Transverse colon (tissue), 4 donors: Measurements from ENCODE around the gene OR6K6. TPM values are rescaled to one million over a fixed set of nuclear protein-coding genes. Genes with fewer than 3 reads are reported as not detected.

Source experiments
- DNase-seq: peaks from one replicate; pipeline ENCODE4 v3.0.0-alpha.2; 2019
- H3K27ac ChIP-seq, 4 donors: fragments of 200-600 bp; sonication (generic); 2 replicates each; pipeline ENCODE4 v1.5.1; 2016 to 2018; ENCODE audit warnings: inconsistent platforms in 4 of 4
- H3K27me3 ChIP-seq: fragments of 200-600 bp; sonication (generic); 2 replicates; pipeline ENCODE4 v1.5.1; 2017; ENCODE audit warnings: inconsistent platforms
- H3K36me3 ChIP-seq, 4 donors: fragments of 200-600 bp; sonication (generic); 2 replicates each; pipeline ENCODE4 v1.5.1; 2017 to 2019; ENCODE audit warnings: inconsistent platforms in 4 of 4
- H3K4me1 ChIP-seq, 4 donors: fragments of 200-600 bp; sonication (generic); 2 replicates each; pipeline ENCODE4 v1.5.1; 2017 to 2020; ENCODE audit warnings: inconsistent platforms in 4 of 4
- H3K4me3 ChIP-seq, 4 donors: fragments of 200-600 bp; sonication (generic); 1 replicate in 1 of 4; 2 replicates in 3 of 4; pipeline versions ENCODE4 v1.5.1 to v1.6.1; 2017 to 2019; ENCODE audit warnings: inconsistent platforms in 4 of 4
- H3K9me3 ChIP-seq, 2 donors: fragments of 200-600 bp; sonication (generic); 2 replicates each; pipeline ENCODE4 v1.5.1; 2017 to 2019; ENCODE audit warnings: inconsistent platforms in 2 of 2
- EP300 ChIP-seq: sonication (generic); formaldehyde crosslinking; IDR thresholded peaks from one replicate; pipeline ENCODE4 v1.6.1; 2017; ENCODE audit warnings: antibody characterized with exemption, low read depth
- POLR2A ChIP-seq: fragments of 450-650 bp; IDR thresholded peaks from one replicate; pipeline ENCODE4 v1.6.1; 2016; ENCODE audit warnings: antibody characterized with exemption, mild to moderate bottlenecking, moderate library complexity
- POLR2AphosphoS5 ChIP-seq, 3 donors: sonication (generic); formaldehyde crosslinking; IDR thresholded peaks; one replicate each; pipeline ENCODE4 v1.6.1; 2016; ENCODE audit warnings: antibody characterized with exemption in 3 of 3
- WGBS, 2 donors: methylation state at CpG; one replicate each; pipeline ENCODE4 v1.1.5; 2018; ENCODE audit warnings: low coverage in 1 of 2; 5-methylcytosine and 5-hydroxymethylcytosine counted together
- in situ Hi-C, 4 donors: fragments of 200-750 bp; cut with MboI; loops; one replicate each; pipeline versions ENCODE4 v1.15.0 to v1.15.1; 2017; ENCODE audit warnings: low sequenced_read_pairs in 3 of 4, low pct_ligation_motif_present in 1 of 4, low pct_unique_long_range_greater_than_20kb in 1 of 4
- intact Hi-C: fragments of 100-400 bp; cut with DNase I; formaldehyde crosslinking; loops from one replicate; pipeline ENCODE4 v1.15.1; 2023; ENCODE audit warnings: low total_unique reads
- total RNA-seq, 4 donors: library from RNA; depleted of rRNA; stranded (reverse); fragments of >200 nt; gene quantifications; one replicate each; pipeline ENCODE4 v1.1.0, GENCODE V29; 2016
- TF ChIP-seq, protein P1 (sequence below), 5 experiments: fragments of 200-600 bp in 3 of 5; fragments of 450-650 bp in 2 of 5; sonication (generic) in 3 of 5; IDR thresholded peaks; 1 replicate in 2 of 5; 2 replicates in 3 of 5; pipeline ENCODE4 v1.5.1; 2016 to 2017; ENCODE audit warnings: antibody characterized with exemption in 5 of 5, inconsistent platforms in 3 of 5, mild to moderate bottlenecking in 2 of 5, moderate library complexity in 1 of 5

Gene OR6K6
- total RNA-seq, 4 donors from 2014 or later, result not detected

DNA sequence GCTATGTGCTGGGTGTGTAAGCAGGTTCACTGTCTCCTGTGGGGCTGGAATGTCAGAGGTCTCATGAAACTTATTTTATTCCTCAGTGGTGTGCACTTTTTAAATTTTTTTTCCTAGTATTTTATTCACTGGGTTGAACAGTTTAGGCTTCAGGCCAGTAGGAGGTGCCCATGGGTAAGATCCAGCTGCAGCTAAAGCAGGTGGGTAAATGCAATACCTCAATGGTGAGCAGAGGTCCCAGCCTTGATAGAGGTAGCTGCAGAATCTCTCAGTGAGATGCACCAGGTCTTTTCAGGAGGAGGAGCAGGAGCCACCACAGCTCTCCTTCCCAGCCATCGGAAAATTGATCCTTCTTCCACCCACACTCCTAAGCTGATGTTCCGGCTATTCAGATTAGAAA, 39.1 kb downstream of the OR6K6 start:
- H3K9me3 ChIP-seq, result no peaks in the 10 kb centered on the region
- in situ Hi-C loops, result no loop called here
- intact Hi-C loops, result no loop called here
- DNase-seq, result no peak
- no peaks in the 10 kb centered on the region for H3K36me3 ChIP-seq
- 92% methylated on average over 2 of the region's 2 CpGs; no CpG with 5 or more reads in 1 of the 2 donors for WGBS, 2 donors
- no peaks in the 10 kb centered on the region for H3K4me1 ChIP-seq
- H3K4me3 ChIP-seq, result no peak overlapping the region
- TF ChIP-seq EP300, result no peak
- no peak for TF ChIP-seq POLR2AphosphoS5 (IDR thresholded peaks at IDR 0.05)
- TF ChIP-seq, protein P1, sequence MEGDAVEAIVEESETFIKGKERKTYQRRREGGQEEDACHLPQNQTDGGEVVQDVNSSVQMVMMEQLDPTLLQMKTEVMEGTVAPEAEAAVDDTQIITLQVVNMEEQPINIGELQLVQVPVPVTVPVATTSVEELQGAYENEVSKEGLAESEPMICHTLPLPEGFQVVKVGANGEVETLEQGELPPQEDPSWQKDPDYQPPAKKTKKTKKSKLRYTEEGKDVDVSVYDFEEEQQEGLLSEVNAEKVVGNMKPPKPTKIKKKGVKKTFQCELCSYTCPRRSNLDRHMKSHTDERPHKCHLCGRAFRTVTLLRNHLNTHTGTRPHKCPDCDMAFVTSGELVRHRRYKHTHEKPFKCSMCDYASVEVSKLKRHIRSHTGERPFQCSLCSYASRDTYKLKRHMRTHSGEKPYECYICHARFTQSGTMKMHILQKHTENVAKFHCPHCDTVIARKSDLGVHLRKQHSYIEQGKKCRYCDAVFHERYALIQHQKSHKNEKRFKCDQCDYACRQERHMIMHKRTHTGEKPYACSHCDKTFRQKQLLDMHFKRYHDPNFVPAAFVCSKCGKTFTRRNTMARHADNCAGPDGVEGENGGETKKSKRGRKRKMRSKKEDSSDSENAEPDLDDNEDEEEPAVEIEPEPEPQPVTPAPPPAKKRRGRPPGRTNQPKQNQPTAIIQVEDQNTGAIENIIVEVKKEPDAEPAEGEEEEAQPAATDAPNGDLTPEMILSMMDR (IDR thresholded peaks at IDR 0.05), result no peak
- no peak for TF ChIP-seq POLR2A
- no peak overlapping the region for H3K27ac ChIP-seq
- H3K27me3 ChIP-seq, result no peaks in the 10 kb centered on the region

DNA sequence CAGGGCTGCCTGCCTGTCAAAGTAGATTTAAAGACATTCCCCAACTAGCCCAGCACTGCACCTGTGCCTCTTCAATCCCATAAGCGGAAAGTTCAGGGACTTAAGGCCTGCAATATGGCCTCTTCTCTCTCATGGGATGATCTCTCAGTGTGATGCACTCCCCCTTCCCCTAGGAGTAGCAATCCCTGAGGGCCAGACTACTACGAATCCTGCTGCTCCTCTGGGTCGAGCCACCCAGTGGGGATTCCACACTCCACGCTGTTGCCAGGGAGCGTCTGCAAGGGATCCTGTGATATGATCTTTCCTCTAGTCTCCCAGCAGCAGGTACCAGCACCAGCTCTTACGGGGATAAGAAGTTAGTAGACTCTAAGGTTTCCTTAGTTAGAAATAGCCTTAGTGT, 39.7 kb downstream of the OR6K6 start:
- no peaks in the 10 kb centered on the region for H3K36me3 ChIP-seq
- DNase-seq, result no peak
- TF ChIP-seq POLR2A, result no peak
- WGBS, 2 donors, result 70 to 89% methylated on average over 5 to 6 of the region's 6 CpGs
- no peaks in the 10 kb centered on the region for H3K4me1 ChIP-seq
- no peaks in the 10 kb centered on the region for H3K27me3 ChIP-seq
- in situ Hi-C loops, result no loop called here
- H3K27ac ChIP-seq, result no peak overlapping the region
- no peaks in the 10 kb centered on the region for H3K9me3 ChIP-seq
- H3K4me3 ChIP-seq, result no peak overlapping the region
- intact Hi-C loops, result no loop called here

DNA sequence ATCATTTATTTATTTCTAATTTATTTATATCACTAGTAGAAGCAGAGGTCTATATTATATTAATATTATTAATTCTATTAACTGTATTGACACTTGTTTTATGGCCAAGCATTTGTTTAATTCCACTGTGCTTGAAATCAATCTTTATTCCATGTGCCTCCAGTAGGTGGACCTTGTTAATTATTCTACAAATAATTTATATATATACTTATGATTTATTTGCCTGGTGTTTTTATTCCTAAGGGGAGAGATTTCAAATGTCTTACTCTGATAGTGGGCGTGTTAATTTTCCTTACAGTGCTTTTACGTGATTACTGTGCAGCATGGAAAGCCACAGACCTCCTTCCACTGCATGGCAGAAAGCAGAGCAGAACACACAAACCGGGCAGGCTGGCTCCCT, 44.0 kb downstream of the OR6K6 start:
- in situ Hi-C loops (no loop called here), intact Hi-C loops (no loop called here)
- 67 to 78% methylated on average over 3 of the region's 3 CpGs for WGBS, 2 donors
- Histone ChIP-seq H3K4me1 (no peaks in the 10 kb centered on the region), H3K27me3 (no peaks in the 10 kb centered on the region), H3K9me3 (no peaks in the 10 kb centered on the region), H3K4me3 (no peak overlapping the region), H3K27ac (no peak overlapping the region), H3K36me3 (no peaks in the 10 kb centered on the region)
- TF ChIP-seq, protein P1 (IDR thresholded peaks at IDR 0.05), result no peak
- no peak for TF ChIP-seq POLR2AphosphoS5 (IDR thresholded peaks at IDR 0.05)
- no peak for TF ChIP-seq POLR2A
- no peak for TF ChIP-seq EP300
- DNase-seq, result no peak

DNA sequence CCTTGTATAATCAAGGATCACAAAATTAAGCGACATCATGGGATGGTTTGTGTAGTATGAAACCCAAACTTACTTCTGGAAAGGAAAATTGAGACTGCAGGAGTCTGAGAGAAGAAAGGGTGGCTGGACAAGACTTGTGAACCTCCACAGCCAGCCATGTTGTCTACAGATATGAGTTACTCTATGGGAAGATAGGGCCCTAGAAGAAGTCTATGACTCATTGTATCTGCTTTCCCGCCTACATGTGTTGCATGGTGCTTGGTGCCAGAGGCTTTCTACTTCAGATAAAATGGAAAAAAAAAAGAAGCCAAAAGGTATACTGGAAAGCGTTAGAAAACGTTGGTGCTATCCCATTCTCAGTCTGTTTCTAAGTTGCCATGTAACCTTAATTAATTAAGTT, 45.2 kb downstream of the OR6K6 start:
- Histone ChIP-seq H3K36me3 (no peaks in the 10 kb centered on the region), H3K9me3 (no peaks in the 10 kb centered on the region), H3K27ac (no peak overlapping the region), H3K4me1 (no peaks in the 10 kb centered on the region), H3K27me3 (no peaks in the 10 kb centered on the region), H3K4me3 (no peak overlapping the region)
- in situ Hi-C loops (no loop called here), intact Hi-C loops (no loop called here)
- TF ChIP-seq, protein P1 (IDR thresholded peaks at IDR 0.05), result no peak
- TF ChIP-seq POLR2A (no peak), POLR2AphosphoS5 (IDR thresholded peaks at IDR 0.05) (no peak), EP300 (no peak)
- no peak for DNase-seq
- 83 to 88% methylated on average over 4 of the region's 4 CpGs for WGBS, 2 donors

DNA sequence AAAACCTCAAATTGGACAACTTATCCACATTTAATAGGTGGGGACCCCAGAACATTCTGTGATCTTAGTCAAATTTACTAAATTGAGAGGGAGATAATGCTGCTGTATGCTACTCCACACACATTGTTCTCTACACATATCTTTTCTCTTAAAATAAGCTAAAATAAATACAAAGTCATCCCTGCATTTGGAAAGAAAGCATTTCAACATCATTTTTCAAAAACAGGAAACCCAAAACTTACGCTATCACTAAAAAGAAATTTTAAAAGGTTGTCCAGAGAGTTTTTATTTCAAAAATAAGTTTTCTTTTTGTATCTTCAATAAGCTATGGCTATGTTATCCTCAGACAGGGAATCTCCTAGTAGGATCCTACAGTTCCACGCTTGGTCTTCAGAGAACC, 46.0 kb downstream of the OR6K6 start:
- Histone ChIP-seq H3K4me3 (no peak overlapping the region), H3K27ac (no peak overlapping the region), H3K27me3 (no peaks in the 10 kb centered on the region), H3K4me1 (no peaks in the 10 kb centered on the region), H3K9me3 (no peaks in the 10 kb centered on the region), H3K36me3 (no peaks in the 10 kb centered on the region)
- TF ChIP-seq POLR2AphosphoS5 (IDR thresholded peaks at IDR 0.05) (no peak), POLR2A (no peak), EP300 (no peak)
- TF ChIP-seq, protein P1 (IDR thresholded peaks at IDR 0.05), result no peak
- no peak for DNase-seq
- intact Hi-C loops, result no loop called here
- in situ Hi-C loops, result no loop called here
- WGBS, 2 donors, result 66 to 81% methylated on average over 2 of the region's 2 CpGs
